SK-N-SH treated with all-trans-retinoic acid at 6 μM for 48 hours (cell line): ENCODE results near the gene DEFB112.

Experiments used
- ATAC-seq: fragments of 200-7000 bp; cut with Tn5 transposase; 3 replicates; pipeline ENCODE4 v1.9.1; 2020; ENCODE audit warnings: mild to moderate bottlenecking, moderate library complexity
- ARNTL ChIP-seq: fragments of 450-650 bp; formaldehyde crosslinking; IDR thresholded peaks from 2 replicates; pipeline ENCODE4 v1.5.0; 2020; ENCODE audit warnings: low read depth, mild to moderate bottlenecking, moderate library complexity, borderline replicate concordance
- CREB5 ChIP-seq: fragments of 250-450 bp; sonication (Bioruptor Pico); IDR thresholded peaks from 2 replicates; pipeline ENCODE4 v1.5.1; 2020; ENCODE audit warnings: low read depth, mild to moderate bottlenecking, moderate library complexity
- CSDC2 ChIP-seq: fragments of 250-450 bp; sonication (Bioruptor Pico); IDR thresholded peaks from 2 replicates; pipeline ENCODE4 v1.5.0; 2020; ENCODE audit warnings: mild to moderate bottlenecking, moderate library complexity
- CSRNP3 ChIP-seq: fragments of 250-450 bp; sonication (Bioruptor Pico); IDR thresholded peaks from 2 replicates; pipeline ENCODE4 v1.5.1; 2021; ENCODE audit warnings: mild to moderate bottlenecking, moderate library complexity
- ESRRG ChIP-seq: fragments of 250-450 bp; sonication (Bioruptor Pico); IDR thresholded peaks from 2 replicates; pipeline ENCODE4 v1.6.1; 2021; ENCODE audit warnings: mild to moderate bottlenecking
- GLIS3 ChIP-seq: fragments of 250-450 bp; sonication (Bioruptor Pico); IDR thresholded peaks from 2 replicates; pipeline ENCODE4 v1.5.0; 2020; ENCODE audit warnings: mild to moderate bottlenecking, moderate library complexity
- ISL1 ChIP-seq: fragments of 250-450 bp; sonication (Bioruptor Pico); IDR thresholded peaks from 2 replicates; pipeline ENCODE4 v2.1.2; 2022; ENCODE audit warnings: mild to moderate bottlenecking, moderate library complexity
- PATZ1 ChIP-seq: fragments of 250-450 bp; sonication (Bioruptor Pico); IDR thresholded peaks from 2 replicates; pipeline ENCODE4 v1.8.0; 2020; ENCODE audit warnings: mild to moderate bottlenecking, moderate library complexity, borderline replicate concordance
- PPARA ChIP-seq: fragments of 250-450 bp; sonication (Bioruptor Pico); IDR thresholded peaks from 2 replicates; pipeline ENCODE4 v1.5.0; 2020; ENCODE audit warnings: mild to moderate bottlenecking, borderline replicate concordance
- RARB ChIP-seq: fragments of 250-450 bp; sonication (Bioruptor Pico); IDR thresholded peaks from 2 replicates; pipeline ENCODE4 v1.8.0; 2021; ENCODE audit warnings: mild to moderate bottlenecking, moderate library complexity
- SNAI2 ChIP-seq: fragments of 250-450 bp; sonication (Bioruptor Pico); IDR thresholded peaks from 2 replicates; pipeline ENCODE4 v1.5.0; 2020; ENCODE audit warnings: mild to moderate bottlenecking, moderate library complexity
- TCF4 ChIP-seq: fragments of 250-450 bp; sonication (Bioruptor Pico); IDR thresholded peaks from 2 replicates; pipeline ENCODE4 v1.8.0; 2021; ENCODE audit warnings: mild to moderate bottlenecking, moderate library complexity, borderline replicate concordance
- TOX ChIP-seq: fragments of 250-450 bp; sonication (Bioruptor Pico); IDR thresholded peaks from 2 replicates; pipeline ENCODE4 v1.8.0; 2021; ENCODE audit warnings: mild to moderate bottlenecking, moderate library complexity, borderline replicate concordance
- TSHZ2 ChIP-seq: fragments of 250-450 bp; sonication (Bioruptor Pico); IDR thresholded peaks from 2 replicates; pipeline ENCODE4 v1.5.0; 2020; ENCODE audit warnings: mild to moderate bottlenecking, moderate library complexity
- ZC3H10 ChIP-seq: fragments of 250-450 bp; sonication (Bioruptor Pico); IDR thresholded peaks from 2 replicates; pipeline ENCODE4 v1.5.1; 2021; ENCODE audit warnings: mild to moderate bottlenecking, moderate library complexity
- ZFP30 ChIP-seq: fragments of 450-650 bp; formaldehyde crosslinking; IDR thresholded peaks from 2 replicates; pipeline ENCODE4 v1.5.0; 2022; ENCODE audit warnings: mild to moderate bottlenecking, moderate library complexity
- ZNF70 ChIP-seq: fragments of 450-650 bp; formaldehyde crosslinking; IDR thresholded peaks from 2 replicates; pipeline ENCODE4 v1.5.0; 2020; ENCODE audit warnings: mild to moderate bottlenecking, moderate library complexity

The DEFB112 gene

GRCh38 chr6:50003139-50003538, 46.6 kb downstream of the DEFB112 start:
- ATAC-seq, result no peak
- no peak for TF ChIP-seq GLIS3 (CRISPR knock-in tag)
- no peak for TF ChIP-seq ZFP30 (CRISPR knock-in tag)
- TF ChIP-seq PATZ1 (CRISPR knock-in tag), result no peak
- TF ChIP-seq ZC3H10, result no peak
- no peak for TF ChIP-seq CSDC2 (CRISPR knock-in tag)
- no peak for TF ChIP-seq ZNF70
- no peak for TF ChIP-seq TSHZ2
- TF ChIP-seq CREB5 (CRISPR knock-in tag), result no peak
- TF ChIP-seq PPARA (CRISPR knock-in tag), result no peak

- TF ChIP-seq ZFP30 (CRISPR knock-in tag) (no peak), ISL1 (no peak), ARNTL (no peak), CSRNP3 (no peak), RARB (no peak), TSHZ2 (no peak), SNAI2 (no peak), PPARA (CRISPR knock-in tag) (no peak), ESRRG (CRISPR knock-in tag) (no peak), TCF4 (CRISPR knock-in tag) (no peak), ZNF70 (no peak), TOX (CRISPR knock-in tag) (no peak), ZC3H10 (no peak)
- no peak for ATAC-seq
These were observed 54.5 kb downstream of the DEFB112 start for GRCh38 chr6:49995278-49995677.
